Stimulated activated CD8-positive, alpha-beta memory T cell treated with anti-CD3 and anti-CD28 coated beads, Interleukin-15, amount 100 ng/mL, for 4 hours (primary cell): Measurements from ENCODE around the gene TEAD3.

ENCODE experiments used
- DNase-seq, 2 donors: peaks; one replicate each; pipeline ENCODE4 v3.0.0-alpha.2; 2020; ENCODE audit warnings: low read depth in 2 of 2

Gene TEAD3

GRCh38 chr6:35512740-35513139 is 15.9 kb upstream of the TEAD3 start, which contains the start of gene TULP1:
Gene TULP1 (minus strand): TSS chr6:35512896. CDS start chr6:35512858, 38 bp downstream.
- no peak for DNase-seq

DNA sequence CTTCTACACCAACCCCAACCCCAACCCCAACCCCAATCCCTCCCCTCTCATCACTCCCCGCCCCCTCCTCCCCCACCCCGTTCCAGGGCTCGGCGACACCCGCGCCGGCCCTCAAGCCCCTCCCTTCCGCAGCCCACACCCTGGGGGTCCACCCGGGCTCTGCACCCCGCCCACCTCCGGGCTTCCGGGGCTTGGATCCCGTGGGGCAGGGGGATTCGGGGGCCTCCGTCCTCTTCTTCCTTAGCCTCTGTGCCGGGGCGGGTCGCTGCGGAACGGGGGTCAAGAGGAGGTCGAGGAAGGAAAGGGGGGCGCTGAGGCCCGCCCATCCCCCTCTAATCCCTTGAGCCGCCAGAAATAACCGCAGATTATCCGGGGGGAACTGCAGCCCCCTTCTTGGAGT is 15.1 kb upstream of the TEAD3 start:
- no peak for DNase-seq

DNA sequence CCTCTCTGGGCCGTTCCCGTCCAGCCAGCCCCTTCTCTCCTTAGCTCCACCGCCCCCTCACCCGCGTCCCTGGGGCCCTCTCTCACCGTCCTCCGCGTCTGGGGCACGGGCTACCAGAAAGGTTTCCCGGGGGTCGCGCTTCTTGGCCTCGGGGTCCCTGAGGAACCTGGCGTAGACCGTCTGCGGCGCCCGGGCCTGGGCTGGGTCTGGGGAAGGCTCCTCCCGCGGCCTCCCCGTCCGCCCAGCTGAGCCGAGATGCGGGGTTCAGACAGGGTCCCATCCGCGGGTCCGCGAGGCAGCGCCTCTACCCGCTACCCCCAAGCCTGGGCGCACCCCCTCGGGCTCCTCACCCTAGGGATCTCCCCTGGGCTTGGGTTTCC is 14.7 kb upstream of the TEAD3 start:
- DNase-seq: no peak

- no peak for DNase-seq
Measured at GRCh38 chr6:35510916-35511561, 14.2 kb upstream of the TEAD3 start.

DNA sequence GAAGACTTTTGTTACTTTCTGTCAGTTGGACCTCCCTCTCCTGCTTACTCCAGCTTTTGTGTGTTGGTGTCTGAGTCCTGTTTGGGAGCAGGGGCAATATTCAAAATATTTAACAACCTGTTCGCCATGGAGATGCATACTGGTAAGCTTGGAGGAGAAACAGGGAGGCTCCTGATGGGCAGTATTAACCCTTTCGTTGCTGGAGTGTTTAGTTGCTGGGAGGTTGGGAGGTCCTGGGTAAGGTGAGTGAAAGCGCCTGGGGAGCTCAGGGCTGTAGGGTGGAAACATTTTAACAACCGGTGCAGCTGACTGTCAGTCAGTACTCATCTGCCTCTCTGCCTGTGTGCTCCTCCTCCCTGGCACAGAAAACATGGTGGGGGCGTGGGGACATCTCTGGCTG is 11.7 kb upstream of the TEAD3 start:
- no peak for DNase-seq

DNA sequence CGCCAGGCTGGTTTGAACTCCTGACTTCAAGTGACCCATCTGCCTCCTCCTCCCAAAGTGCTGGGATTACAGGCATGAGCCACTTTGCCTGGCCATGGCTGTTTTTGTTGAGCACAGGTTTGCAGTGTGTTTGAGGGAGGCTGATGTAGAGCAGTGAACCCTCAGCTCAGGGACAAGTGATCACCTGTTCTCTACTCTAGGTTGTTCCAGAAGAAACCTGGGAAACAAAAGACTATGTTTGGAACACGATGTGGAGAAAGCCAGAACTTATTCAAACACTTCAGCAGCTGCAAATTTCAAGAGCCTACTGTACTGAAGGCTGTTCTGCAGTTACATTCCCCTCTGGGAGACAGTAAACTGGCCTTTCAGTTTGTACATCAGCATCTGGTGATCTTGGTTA is 11.1 kb upstream of the TEAD3 start:
- no peak for DNase-seq

- no peak for DNase-seq
Measured at GRCh38 chr6:35507221-35507620, 10.3 kb upstream of the TEAD3 start.

DNA sequence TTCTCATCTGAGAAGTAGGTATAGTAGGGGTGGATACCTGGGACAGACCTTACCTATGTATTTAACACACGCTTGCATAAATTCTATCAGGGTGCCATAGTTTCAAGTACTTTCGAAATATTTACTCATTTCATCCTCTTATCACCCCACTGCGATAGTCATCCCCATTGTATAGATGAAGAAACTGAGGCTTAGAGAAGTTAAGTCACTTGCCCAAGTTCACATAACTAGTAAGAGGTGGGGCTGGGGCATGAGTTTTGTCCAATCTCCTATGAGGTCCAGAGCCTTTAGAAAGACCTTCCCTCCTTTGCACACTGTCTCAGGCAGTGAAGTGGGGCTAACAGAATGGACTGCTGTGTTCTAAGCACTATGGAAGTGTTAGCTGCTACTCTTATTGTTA is 9.7 kb upstream of the TEAD3 start:
- DNase-seq: no peak

DNA sequence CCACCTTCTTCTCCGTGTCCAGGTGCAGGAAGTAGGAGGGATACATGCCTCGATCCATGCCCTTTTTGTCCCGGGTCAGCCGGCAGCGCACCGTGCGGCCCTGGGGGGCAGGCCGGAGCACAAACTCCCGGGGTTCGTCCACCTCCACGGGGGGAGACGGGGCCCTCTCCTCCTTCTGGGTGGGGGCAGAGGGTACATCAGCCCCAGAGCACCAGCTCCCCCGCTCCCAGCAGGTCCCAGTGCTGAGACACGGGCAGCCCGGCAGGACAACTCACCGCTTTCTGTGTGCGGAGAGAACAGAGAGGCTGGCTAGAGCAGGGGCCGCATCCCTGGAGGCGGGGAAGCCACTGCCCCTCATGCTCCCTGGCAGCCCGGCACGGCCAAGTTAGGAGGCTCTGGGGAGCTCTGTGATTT is 9.1 kb upstream of the TEAD3 start:
- no peak for DNase-seq

DNA sequence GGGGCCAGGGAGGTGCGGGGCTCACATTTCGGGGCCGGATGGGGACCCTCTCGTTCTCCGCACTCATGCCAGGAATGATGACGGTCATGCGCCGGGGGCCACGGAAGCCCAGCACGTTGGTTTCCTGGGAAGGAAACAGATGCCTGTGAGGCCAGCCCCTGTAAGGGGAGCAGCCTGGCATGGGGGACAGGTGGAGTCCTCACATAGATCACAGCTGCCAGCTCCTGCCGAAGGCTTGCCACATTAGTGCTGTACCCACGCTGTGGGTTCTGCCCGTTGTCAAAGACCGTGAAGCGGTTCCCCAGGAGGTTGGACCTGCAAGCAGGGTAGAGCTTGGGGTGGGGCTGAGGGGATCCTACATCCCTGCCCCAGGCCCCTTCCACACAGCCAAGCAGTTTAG is 6.7 kb upstream of the TEAD3 start:
- DNase-seq: no peak

DNA sequence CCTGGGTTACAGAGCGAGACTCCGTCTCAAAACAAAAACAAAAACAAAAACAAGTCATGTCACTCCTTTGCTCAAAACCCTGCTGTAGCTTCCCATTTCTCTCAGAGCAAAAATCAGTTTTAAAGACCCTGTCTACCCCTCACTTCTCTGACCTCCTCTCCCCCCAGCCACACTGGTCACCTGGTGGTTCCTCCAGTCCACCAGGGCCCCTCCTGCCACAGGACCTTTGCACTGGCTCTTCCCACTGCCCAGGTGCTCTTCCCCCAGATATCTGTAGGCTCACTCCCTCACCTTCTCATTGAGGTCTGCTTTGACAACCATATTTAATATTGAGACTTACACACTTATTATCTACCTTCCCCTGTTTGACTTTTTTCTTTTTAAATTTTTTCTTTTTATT is 4.9 kb upstream of the TEAD3 start:
- no peak for DNase-seq

DNA sequence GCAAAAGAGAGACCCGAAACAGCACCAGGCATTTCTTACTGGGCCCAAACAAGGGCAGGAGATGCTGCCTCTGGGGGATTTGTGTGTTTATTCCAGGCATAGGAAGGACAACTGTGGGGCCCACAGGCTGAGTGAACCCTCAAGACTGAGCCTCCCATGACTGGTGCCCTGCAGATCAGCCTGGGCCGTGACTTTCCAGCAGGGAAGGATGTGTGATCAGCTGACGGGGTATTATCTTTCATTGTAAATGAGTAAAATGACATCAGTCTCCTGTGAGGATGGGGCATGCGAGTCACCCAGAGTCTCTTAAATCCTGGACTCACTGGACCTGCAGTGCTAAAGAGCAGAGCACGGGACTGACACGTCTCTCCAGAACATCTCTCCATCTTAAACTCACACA is 3.9 kb upstream of the TEAD3 start:
- DNase-seq: no peak

DNA sequence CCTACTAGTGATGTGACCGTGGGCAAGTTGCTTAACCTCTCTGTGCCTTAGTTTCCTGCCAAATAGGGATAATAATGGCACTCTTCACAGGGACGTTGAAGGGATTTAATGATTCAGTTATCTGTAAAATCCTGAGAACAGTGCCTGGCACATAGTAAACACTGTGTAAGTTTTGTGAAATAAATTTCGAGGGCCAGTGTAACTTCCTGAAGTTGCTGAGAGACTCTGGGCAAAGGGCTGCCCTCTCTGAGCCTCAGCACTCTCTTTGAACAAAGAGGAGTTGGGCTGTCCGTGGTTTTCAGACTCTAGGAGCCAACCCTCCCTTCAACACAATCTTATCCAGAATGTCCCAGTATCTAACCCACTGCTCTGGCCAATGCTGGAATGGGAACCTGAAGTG is 2.5 kb upstream of the TEAD3 start:
- no peak for DNase-seq

DNA sequence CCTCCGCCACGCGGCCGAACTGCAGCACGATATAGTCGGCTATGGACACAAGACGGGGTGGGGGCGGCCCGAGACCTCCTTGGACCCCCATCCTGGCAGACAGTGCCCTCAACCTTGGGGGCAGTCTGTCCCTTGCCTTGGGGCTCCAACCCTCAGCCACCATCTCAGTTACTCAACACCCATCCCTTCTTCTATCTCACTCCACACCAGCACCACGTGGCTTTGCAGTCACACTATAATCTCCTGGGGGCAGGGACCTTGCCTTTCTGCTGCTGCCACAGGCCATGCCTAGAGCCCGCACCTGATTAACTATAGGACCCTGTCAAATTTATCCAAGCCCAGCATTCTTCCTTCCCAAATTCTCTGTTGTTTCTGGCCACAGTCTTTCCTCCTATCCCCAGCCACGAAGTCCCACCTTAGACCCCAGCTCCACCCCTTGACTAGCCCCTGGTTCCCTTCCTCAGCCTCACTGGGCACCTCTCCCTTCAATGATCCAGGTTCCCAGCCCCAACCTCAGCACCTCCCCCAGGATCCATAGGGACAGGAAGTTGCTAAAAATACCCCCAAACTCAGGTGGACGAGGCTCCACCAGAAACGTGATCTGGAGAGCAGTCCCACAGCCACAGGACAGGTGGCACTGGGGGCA is 1.7 kb upstream of the TEAD3 start:
- no peak for DNase-seq

- DNase-seq: peak in 1 of 2 donors; percentile 24
Measured at GRCh38 chr6:35497571-35498421, 917 bp upstream of the TEAD3 start.

GRCh38 chr6:35496036-35496840 is 641 bp downstream of the TEAD3 start:
- DNase-seq: no peak

DNA sequence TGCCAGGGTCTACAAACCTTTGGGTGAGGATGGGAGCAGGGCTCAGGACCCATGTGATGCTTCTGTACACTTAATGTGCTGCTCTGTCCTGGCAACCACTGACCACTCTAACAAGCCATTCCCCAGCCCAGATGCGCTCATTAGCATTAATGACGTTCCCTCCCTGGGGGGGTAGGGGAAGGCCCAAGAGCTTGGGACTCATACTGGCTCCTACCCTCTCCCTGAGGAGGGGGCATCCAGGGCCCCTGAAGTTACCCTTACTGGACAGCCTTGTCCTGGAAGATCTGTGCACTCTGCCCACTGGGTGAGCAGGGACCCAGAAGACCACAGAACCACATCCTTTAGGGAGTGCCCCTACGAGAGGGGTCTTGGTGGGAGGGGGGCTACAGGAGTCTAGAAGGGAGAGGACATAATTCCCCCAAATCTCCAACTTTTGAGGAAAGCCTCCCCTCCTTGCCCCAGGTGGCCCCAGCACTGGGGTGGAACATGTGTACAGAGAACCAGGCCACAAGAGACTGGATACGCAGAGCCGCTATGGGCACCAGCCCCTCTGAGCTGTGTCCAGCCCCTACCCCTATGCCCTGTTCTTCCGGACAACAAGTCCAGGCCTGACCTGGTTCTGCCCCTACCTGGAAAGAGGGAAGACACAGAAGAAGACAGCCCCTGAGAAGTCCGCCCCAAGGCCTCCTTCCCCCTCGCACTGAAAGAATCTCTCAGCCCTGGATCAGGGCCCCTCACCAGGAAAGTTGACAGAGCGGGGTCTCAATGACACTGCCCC is 1.4 kb downstream of the TEAD3 start:
- DNase-seq: no peak

DNA sequence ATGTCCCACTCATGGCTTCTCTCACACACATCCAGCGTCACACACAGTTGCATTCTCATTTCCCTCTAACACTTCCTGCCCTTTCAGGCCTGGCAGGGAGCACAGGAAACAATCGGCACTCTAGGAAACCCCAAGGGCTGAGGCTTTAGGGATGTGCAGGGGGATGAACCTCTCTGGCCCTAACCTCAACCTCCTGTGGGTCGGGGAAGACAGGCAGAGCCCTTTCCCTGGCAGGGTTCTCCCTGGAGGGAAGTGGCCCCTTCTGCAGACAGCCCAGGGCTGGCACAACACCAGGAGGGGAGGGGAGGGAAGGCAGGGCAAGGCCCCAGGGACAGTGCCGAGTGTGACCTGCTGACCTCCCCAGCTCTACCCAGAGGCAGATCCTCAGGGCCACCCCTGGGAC is 2.7 kb downstream of the TEAD3 start:
- DNase-seq: no peak

- no peak for DNase-seq
Measured at GRCh38 chr6:35493307-35493983, 3.4 kb downstream of the TEAD3 start.

GRCh38 chr6:35492974-35493284 is 4.0 kb downstream of the TEAD3 start:
- DNase-seq: no peak
